EL (cell line): ENCODE data around the gene TMC8.
"Not testable (repeated sequence)": the region's sequence is repeated elsewhere in the genome, so short reads cannot be mapped to it uniquely, and the experiment has no call there.

Experiments used
- DNase-seq: peaks from one replicate; pipeline ENCODE4 v3.0.0-alpha.2; 2016

The TMC8 gene

GRCh38 chr17:78130437-78131101 lies at the start of gene TMC8:
Gene TMC8, plus strand, starts transcription at chr17:78130771. Its CDS starts 818 bp downstream, at chr17:78131589.
- no peak for DNase-seq

GRCh38 chr17:78081551-78081950 lies 49.0 kb upstream of the TMC8 start:
- DNase-seq, result no peak

- DNase-seq, result not testable (repeated sequence)
These were observed 48.2 kb upstream of the TMC8 start for GRCh38 chr17:78082355-78082872.

- no peak for DNase-seq
These were observed 47.6 kb upstream of the TMC8 start for GRCh38 chr17:78082988-78083387.

- DNase-seq, result no peak
These were observed 43.8 kb upstream of the TMC8 start for GRCh38 chr17:78086740-78087139.

GRCh38 chr17:78088529-78088928 lies 42.0 kb upstream of the TMC8 start:
- DNase-seq, result no peak

- no peak for DNase-seq
These were observed 40.8 kb upstream of the TMC8 start for GRCh38 chr17:78089576-78090281.

GRCh38 chr17:78092794-78093324 lies 37.7 kb upstream of the TMC8 start:
- DNase-seq, result no peak

- DNase-seq, result no peak
These were observed 35.5 kb upstream of the TMC8 start for GRCh38 chr17:78095035-78095434.

- no peak for DNase-seq
These were observed 34.5 kb upstream of the TMC8 start for GRCh38 chr17:78096093-78096492.

- DNase-seq, result no peak
These were observed 29.5 kb upstream of the TMC8 start for GRCh38 chr17:78101112-78101511.

- no peak for DNase-seq
These were observed 29.0 kb upstream of the TMC8 start for GRCh38 chr17:78101542-78101941.

GRCh38 chr17:78103311-78103710 lies 27.3 kb upstream of the TMC8 start:
- DNase-seq, result no peak

GRCh38 chr17:78104540-78104941 lies 26.0 kb upstream of the TMC8 start:
- no peak for DNase-seq

GRCh38 chr17:78105101-78105500 lies 25.5 kb upstream of the TMC8 start:
- no peak for DNase-seq

- DNase-seq, result no peak
These were observed 25.0 kb upstream of the TMC8 start for GRCh38 chr17:78105551-78105950.

GRCh38 chr17:78106211-78106610 lies 24.4 kb upstream of the TMC8 start:
- no peak for DNase-seq

GRCh38 chr17:78107457-78107856 lies 23.1 kb upstream of the TMC8 start:
- no peak for DNase-seq

GRCh38 chr17:78107976-78108725 lies 22.4 kb upstream of the TMC8 start:
- DNase-seq, result no peak

- no peak for DNase-seq
These were observed 21.7 kb upstream of the TMC8 start for GRCh38 chr17:78108726-78109488.

- no peak for DNase-seq
These were observed 21.1 kb upstream of the TMC8 start for GRCh38 chr17:78109489-78109761.

- no peak for DNase-seq
These were observed 20.1 kb upstream of the TMC8 start for GRCh38 chr17:78110363-78111015.
